Suprapubic skin (tissue), 4 donors: ENCODE data around the gene SPIN1. TPM values are rescaled to one million over a fixed set of nuclear protein-coding genes. Genes with fewer than 3 reads are reported as not detected.
"Not testable (repeated sequence)": the region's sequence is repeated elsewhere in the genome, so short reads cannot be mapped to it uniquely, and the experiment has no call there.

ENCODE experiments used
- DNase-seq, 2 donors: peaks; one replicate each; pipeline ENCODE4 v3.0.0-alpha.2; 2019; ENCODE audit warnings: low spot score in 2 of 2
- H3K27ac ChIP-seq: fragments of 200-600 bp; sonication (generic); one replicate; pipeline ENCODE4 v1.5.1; 2019
- H3K27me3 ChIP-seq: fragments of 200-600 bp; sonication (generic); one replicate; pipeline ENCODE4 v1.5.1; 2019
- H3K36me3 ChIP-seq: fragments of 200-600 bp; sonication (generic); one replicate; pipeline ENCODE4 v1.5.1; 2019
- H3K4me1 ChIP-seq: fragments of 200-600 bp; sonication (generic); one replicate; pipeline ENCODE4 v1.5.1; 2019
- H3K4me3 ChIP-seq: fragments of 200-600 bp; sonication (generic); one replicate; pipeline ENCODE4 v1.5.1; 2019; ENCODE audit warnings: mild to moderate bottlenecking
- H3K9me3 ChIP-seq: fragments of 200-600 bp; sonication (generic); one replicate; pipeline ENCODE4 v1.5.1; 2019
- CTCF ChIP-seq, 2 donors: fragments of 200-600 bp in 1 of 2; fragments of 450-650 bp in 1 of 2; sonication (generic) in 1 of 2; IDR thresholded peaks; one replicate each; pipeline ENCODE4 v1.5.1; 2016 to 2019; ENCODE audit warnings: antibody characterized with exemption in 2 of 2, mild to moderate bottlenecking in 1 of 2, moderate library complexity in 1 of 2
- EP300 ChIP-seq: sonication (generic); formaldehyde crosslinking; IDR thresholded peaks from one replicate; pipeline ENCODE4 v1.6.1; 2017; ENCODE audit warnings: antibody characterized with exemption
- POLR2A ChIP-seq, 2 donors: fragments of 450-650 bp; IDR thresholded peaks; one replicate each; pipeline ENCODE4 v1.6.1; 2017; ENCODE audit warnings: antibody characterized with exemption in 2 of 2, mild to moderate bottlenecking in 2 of 2, moderate library complexity in 2 of 2
- POLR2AphosphoS5 ChIP-seq, 3 donors: sonication (generic); formaldehyde crosslinking; IDR thresholded peaks; one replicate each; pipeline ENCODE4 v1.6.1; 2017; ENCODE audit warnings: antibody characterized with exemption in 3 of 3
- WGBS: methylation state at CpG from one replicate; pipeline ENCODE4 v1.1.5; 2018; 5-methylcytosine and 5-hydroxymethylcytosine counted together
- total RNA-seq, 4 donors: library from RNA; depleted of rRNA; stranded (reverse); fragments of >200 nt; gene quantifications; one replicate each; pipeline ENCODE4 v1.1.0, GENCODE V29; 2016

SPIN1 gene
- total RNA-seq, 4 donors from 2014 or later, result 44.9 to 60.3 (median 54.4) TPM

- WGBS, result 80% methylated on average over 3 of the region's 3 CpGs
- H3K27ac ChIP-seq, result no peak overlapping the region
These were observed 5.1 kb upstream of the SPIN1 start for GRCh38 chr9:88383176-88383575.

GRCh38 chr9:88386137-88386536 is 2.1 kb upstream of the SPIN1 start:
- not testable (repeated sequence) for H3K9me3 ChIP-seq, DNase-seq, H3K4me3 ChIP-seq, H3K36me3 ChIP-seq, H3K27me3 ChIP-seq, H3K27ac ChIP-seq
- peaks cover 28% of the 10 kb centered on the region for H3K4me1 ChIP-seq
- WGBS, result 97% methylated on average over 4 of the region's 4 CpGs

More at GRCh38 chr9:88383176-88383575, 5.1 kb upstream of the SPIN1 start:
- Histone ChIP-seq H3K9me3 (no peaks in the 10 kb centered on the region), H3K27me3 (no peaks in the 10 kb centered on the region), H3K4me3 (no peak overlapping the region), H3K36me3 (no peaks in the 10 kb centered on the region), H3K4me1 (peaks cover 8% of the 10 kb centered on the region)
- DNase-seq, result no peak
- TF ChIP-seq POLR2AphosphoS5 (IDR thresholded peaks at IDR 0.05), result no peak
- no peak for TF ChIP-seq CTCF (IDR thresholded peaks at IDR 0.05)
- no peak for TF ChIP-seq POLR2A (IDR thresholded peaks at IDR 0.05)
- no peak for TF ChIP-seq EP300

GRCh38 chr9:88387036-88387551 is 1.1 kb upstream of the SPIN1 start:
- Histone ChIP-seq H3K36me3 (no peaks in the 10 kb centered on the region), H3K27me3 (no peaks in the 10 kb centered on the region), H3K9me3 (no peaks in the 10 kb centered on the region), H3K27ac (peak overlapping the region; percentile 92), H3K4me1 (peaks cover 35% of the 10 kb centered on the region), H3K4me3 (peak overlapping the region; percentile 88)
- 24% methylated on average over 13 of the region's 14 CpGs for WGBS
- TF ChIP-seq POLR2AphosphoS5 (IDR thresholded peaks at IDR 0.05) (no peak), EP300 (no peak), POLR2A (IDR thresholded peaks at IDR 0.05) (no peak), CTCF (IDR thresholded peaks at IDR 0.05) (no peak)
- no peak for DNase-seq

- Histone ChIP-seq H3K4me1 (peaks cover 37% of the 10 kb centered on the region), H3K27ac (peak overlapping the region; percentile 92), H3K36me3 (no peaks in the 10 kb centered on the region), H3K4me3 (peak overlapping the region; percentile 88), H3K9me3 (no peaks in the 10 kb centered on the region), H3K27me3 (no peaks in the 10 kb centered on the region)
- 0% methylated on average over 24 of the region's 40 CpGs for WGBS
- TF ChIP-seq POLR2AphosphoS5 (IDR thresholded peaks at IDR 0.05) (peak in 1 of 3 donors; percentile 10), CTCF (IDR thresholded peaks at IDR 0.05) (no peak)
- DNase-seq, result peak in 1 of 2 donors; percentile 68
These were observed 567 bp upstream of the SPIN1 start for GRCh38 chr9:88387552-88388202.

- Histone ChIP-seq H3K4me3 (peak overlapping the region; percentile 88), H3K9me3 (no peaks in the 10 kb centered on the region), H3K4me1 (peaks cover 38% of the 10 kb centered on the region), H3K36me3 (no peaks in the 10 kb centered on the region), H3K27me3 (no peaks in the 10 kb centered on the region), H3K27ac (peak overlapping the region; percentile 92)
- TF ChIP-seq CTCF (IDR thresholded peaks at IDR 0.05) (no peak), POLR2AphosphoS5 (IDR thresholded peaks at IDR 0.05) (peak in 1 of 3 donors; percentile 30), EP300 (no peak), POLR2A (IDR thresholded peaks at IDR 0.05) (peak in 1 of 2 donors; percentile 10)
- under 1% methylated on average over 19 of the region's 71 CpGs for WGBS
- DNase-seq, result peak in 1 of 2 donors; percentile 79
These were observed 802 bp downstream of the SPIN1 start for GRCh38 chr9:88388886-88389605.
